HG03575 (cell line): ENCODE data around the gene PGRMC1.
"Not testable (repeated sequence)": the region's sequence is repeated elsewhere in the genome, so short reads cannot be mapped to it uniquely, and the experiment has no call there.

Experiments used
- ATAC-seq: cut with Tn5 transposase; IDR thresholded peaks from one replicate; pipeline ENCODE4 v1.9.1; 2021; ENCODE audit not compliant: unreplicated experiment, insufficient number of reproducible peaks, low FRiP score; ENCODE audit errors: extremely low read depth

PGRMC1 gene

DNA sequence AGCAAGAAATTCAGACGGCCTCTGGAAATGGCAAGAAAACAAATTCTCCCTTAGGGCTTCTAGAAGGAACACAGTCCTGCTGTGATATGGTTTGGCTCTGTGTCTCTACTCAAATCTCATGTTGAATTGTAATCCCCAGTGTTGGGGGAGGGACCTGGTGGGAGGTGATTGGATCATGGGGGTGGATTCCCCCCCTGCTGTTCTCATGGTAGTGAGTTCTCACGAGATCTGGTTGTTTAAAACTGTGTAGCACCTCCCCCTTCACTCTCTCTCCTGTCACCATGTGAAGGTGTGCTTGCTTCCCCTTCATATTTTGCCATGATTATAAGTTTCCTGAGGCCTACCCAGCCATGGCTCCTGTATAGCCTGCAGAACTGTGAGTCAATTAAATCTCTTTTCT is 55.2 kb downstream of the PGRMC1 start:
- ATAC-seq: not testable (repeated sequence)

DNA sequence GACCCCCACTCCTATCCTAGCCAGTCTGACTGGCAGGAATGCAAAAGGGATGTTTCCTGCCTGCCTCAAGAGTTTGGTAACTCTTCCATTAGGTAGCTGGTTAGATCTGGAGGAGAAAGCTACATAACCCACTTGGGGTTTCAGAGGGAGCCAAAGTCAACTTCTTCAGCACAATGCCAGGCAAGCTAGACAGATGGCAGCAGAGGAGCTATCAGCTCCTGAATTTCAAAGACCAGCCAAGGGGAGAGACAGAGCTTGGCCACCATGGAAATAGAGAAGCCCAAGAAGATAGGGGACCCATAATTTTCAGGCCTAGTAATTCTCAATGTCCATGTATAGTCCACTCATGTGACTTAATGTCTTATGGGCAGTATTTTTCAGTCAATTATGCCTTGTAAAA is 56.4 kb downstream of the PGRMC1 start:
- ATAC-seq: no peak
